PC-3 (cell line): ENCODE measurements around the gene CCDC196.

Experiments
- EZH2 ChIP-seq: fragments of 300-600 bp; sonication (generic); IDR thresholded peaks from one replicate; pipeline ENCODE4 v1.6.1; 2017; ENCODE audit warnings: antibody characterized with exemption, mild to moderate bottlenecking, low read length; ENCODE audit not compliant: unreplicated experiment
- EZH2phosphoT487 ChIP-seq: fragments of 300-600 bp; sonication (generic); IDR thresholded peaks from 2 replicates; pipeline ENCODE4 v1.6.1; 2018; ENCODE audit warnings: mild to moderate bottlenecking, antibody characterized with exemption, low read length, borderline replicate concordance
- TF ChIP-seq, protein P1 (sequence below): fragments of 300-600 bp; sonication (generic); conservative IDR thresholded peaks from 2 replicates; pipeline ENCODE4 v1.5.1; 2017; ENCODE audit warnings: antibody characterized with exemption, low read depth, mild to moderate bottlenecking, low read length

- TF ChIP-seq, protein P1, sequence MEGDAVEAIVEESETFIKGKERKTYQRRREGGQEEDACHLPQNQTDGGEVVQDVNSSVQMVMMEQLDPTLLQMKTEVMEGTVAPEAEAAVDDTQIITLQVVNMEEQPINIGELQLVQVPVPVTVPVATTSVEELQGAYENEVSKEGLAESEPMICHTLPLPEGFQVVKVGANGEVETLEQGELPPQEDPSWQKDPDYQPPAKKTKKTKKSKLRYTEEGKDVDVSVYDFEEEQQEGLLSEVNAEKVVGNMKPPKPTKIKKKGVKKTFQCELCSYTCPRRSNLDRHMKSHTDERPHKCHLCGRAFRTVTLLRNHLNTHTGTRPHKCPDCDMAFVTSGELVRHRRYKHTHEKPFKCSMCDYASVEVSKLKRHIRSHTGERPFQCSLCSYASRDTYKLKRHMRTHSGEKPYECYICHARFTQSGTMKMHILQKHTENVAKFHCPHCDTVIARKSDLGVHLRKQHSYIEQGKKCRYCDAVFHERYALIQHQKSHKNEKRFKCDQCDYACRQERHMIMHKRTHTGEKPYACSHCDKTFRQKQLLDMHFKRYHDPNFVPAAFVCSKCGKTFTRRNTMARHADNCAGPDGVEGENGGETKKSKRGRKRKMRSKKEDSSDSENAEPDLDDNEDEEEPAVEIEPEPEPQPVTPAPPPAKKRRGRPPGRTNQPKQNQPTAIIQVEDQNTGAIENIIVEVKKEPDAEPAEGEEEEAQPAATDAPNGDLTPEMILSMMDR, result no peak
- TF ChIP-seq EZH2, result no peak
- no peak for TF ChIP-seq EZH2phosphoT487
Observed at GRCh38 chr14:66507181-66507721, 21.1 kb downstream of the CCDC196 start.
